Measurements from ENCODE around the gene USP17L18.
"Not testable (repeated sequence)": the region's sequence is repeated elsewhere in the genome, so short reads cannot be mapped to it uniquely, and the experiment has no call there.

Gene USP17L18, protein sequence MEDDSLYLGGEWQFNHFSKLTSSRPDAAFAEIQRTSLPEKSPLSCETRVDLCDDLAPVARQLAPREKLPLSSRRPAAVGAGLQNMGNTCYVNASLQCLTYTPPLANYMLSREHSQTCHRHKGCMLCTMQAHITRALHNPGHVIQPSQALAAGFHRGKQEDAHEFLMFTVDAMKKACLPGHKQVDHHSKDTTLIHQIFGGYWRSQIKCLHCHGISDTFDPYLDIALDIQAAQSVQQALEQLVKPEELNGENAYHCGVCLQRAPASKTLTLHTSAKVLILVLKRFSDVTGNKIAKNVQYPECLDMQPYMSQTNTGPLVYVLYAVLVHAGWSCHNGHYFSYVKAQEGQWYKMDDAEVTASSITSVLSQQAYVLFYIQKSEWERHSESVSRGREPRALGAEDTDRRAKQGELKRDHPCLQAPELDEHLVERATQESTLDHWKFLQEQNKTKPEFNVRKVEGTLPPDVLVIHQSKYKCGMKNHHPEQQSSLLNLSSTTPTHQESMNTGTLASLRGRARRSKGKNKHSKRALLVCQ

DNA sequence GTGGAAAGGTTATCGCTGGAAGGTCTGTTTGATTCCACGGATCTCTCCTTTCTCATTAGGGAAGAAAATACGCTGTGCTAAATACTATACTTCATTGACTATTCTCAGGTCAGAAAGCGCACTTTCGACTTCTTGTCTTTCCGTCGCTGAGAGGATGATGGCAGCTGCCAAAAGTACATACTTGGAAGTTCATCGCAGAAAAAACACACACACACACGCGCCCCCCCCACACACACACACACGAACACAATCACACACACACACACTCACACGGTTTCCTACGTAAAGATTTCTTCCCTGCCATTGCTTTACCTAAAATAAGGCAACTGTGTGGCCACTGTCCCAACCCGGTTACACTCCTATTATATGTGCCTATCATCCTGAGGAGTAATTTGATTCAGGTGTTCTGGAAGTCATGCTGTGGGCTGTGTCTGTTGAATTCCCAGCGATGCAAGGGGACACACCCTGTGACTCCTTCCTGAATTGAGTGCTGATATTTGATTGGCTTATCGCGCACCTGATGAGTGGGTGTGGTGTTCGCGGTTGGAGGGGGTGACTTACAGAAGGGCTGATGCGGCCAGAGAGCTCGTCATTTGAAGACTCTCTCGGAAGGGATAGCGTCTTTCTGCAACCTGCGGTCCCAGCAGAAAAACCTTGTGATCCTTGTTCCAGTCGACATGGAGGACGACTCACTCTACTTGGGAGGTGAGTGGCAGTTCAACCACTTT lies at the start of gene USP17L18:
Gene USP17L18 (plus strand): TSS at position 678 of the 728 bp plus-strand sequence. CDS start 0 bp downstream, at position 678.
- not testable (repeated sequence) for H3K4me1 ChIP-seq (ENCODE audit: control insufficient read depth, insufficient read depth, low read length); H3K27me3 ChIP-seq (ENCODE audit: control insufficient read depth, insufficient read depth, low read length); H3K9ac ChIP-seq (ENCODE audit: low read length); H3K4me3 ChIP-seq (ENCODE audit: low read length); H3K36me3 ChIP-seq (ENCODE audit: control insufficient read depth, insufficient read depth, low read length); H3K9me3 ChIP-seq (ENCODE audit: control insufficient read depth, low read length)

GRCh38 chr4:9210357-9210756 lies 38.1 kb upstream of the USP17L18 start, which contains the start of gene USP17L10:
USP17L10 (plus strand) TSS chr4:9210657; CDS start chr4:9210657, 0 bp downstream.
- H3K36me3 ChIP-seq (ENCODE audit: control insufficient read depth, insufficient read depth, low read length); H3K9me3 ChIP-seq (ENCODE audit: control insufficient read depth, low read length); H3K27me3 ChIP-seq (ENCODE audit: control insufficient read depth, insufficient read depth, low read length); H3K4me3 ChIP-seq (ENCODE audit: low read length); H3K4me1 ChIP-seq (ENCODE audit: control insufficient read depth, insufficient read depth, low read length); H3K9ac ChIP-seq (ENCODE audit: low read length): not testable (repeated sequence)

GRCh38 chr4:9214701-9215100 lies 33.7 kb upstream of the USP17L18 start:
- H3K9me3 ChIP-seq (ENCODE audit: control insufficient read depth, low read length); H3K36me3 ChIP-seq (ENCODE audit: control insufficient read depth, insufficient read depth, low read length); H3K4me3 ChIP-seq (ENCODE audit: low read length); H3K9ac ChIP-seq (ENCODE audit: low read length); H3K4me1 ChIP-seq (ENCODE audit: control insufficient read depth, insufficient read depth, low read length); H3K27me3 ChIP-seq (ENCODE audit: control insufficient read depth, insufficient read depth, low read length): not testable (repeated sequence)

DNA sequence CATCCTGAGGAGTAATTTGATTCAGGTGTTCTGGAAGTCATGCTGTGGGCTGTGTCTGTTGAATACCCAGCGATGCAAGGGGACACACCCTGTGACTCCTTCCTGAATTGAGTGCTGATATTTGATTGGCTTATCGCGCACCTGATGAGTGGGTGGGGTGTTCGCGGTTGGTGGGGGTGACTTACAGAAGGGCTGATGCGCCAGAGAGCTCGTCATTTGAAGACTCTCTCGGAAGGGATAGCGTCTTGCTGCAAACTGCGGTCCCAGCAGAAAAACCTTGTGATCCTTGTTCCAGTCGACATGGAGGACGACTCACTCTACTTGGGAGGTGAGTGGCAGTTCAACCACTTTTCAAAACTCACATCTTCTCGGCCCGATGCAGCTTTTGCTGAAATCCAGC lies 33.3 kb upstream of the USP17L18 start, which contains the start of gene USP17L11:
Gene USP17L11 (plus strand): TSS at position 301 of the 400 bp plus-strand sequence. CDS start 0 bp downstream, at position 301.
- not testable (repeated sequence) for H3K36me3 ChIP-seq (ENCODE audit: control insufficient read depth, insufficient read depth, low read length); H3K4me1 ChIP-seq (ENCODE audit: control insufficient read depth, insufficient read depth, low read length); H3K9me3 ChIP-seq (ENCODE audit: control insufficient read depth, low read length); H3K4me3 ChIP-seq (ENCODE audit: low read length); H3K9ac ChIP-seq (ENCODE audit: low read length); H3K27me3 ChIP-seq (ENCODE audit: control insufficient read depth, insufficient read depth, low read length)

DNA sequence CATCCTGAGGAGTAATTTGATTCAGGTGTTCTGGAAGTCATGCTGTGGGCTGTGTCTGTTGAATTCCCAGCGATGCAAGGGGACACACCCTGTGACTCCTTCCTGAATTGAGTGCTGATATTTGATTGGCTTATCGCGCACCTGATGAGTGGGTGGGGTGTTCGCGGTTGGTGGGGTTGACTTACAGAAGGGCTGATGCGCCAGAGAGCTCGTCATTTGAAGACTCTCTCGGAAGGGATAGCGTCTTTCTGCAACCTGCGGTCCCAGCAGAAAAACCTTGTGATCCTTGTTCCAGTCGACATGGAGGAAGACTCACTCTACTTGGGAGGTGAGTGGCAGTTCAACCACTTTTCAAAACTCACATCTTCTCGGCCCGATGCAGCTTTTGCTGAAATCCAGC lies 28.6 kb upstream of the USP17L18 start, which contains the start of gene USP17L12:
Gene USP17L12 (plus strand): TSS at position 301 of the 400 bp plus-strand sequence. CDS start 0 bp downstream, at position 301.
- H3K9ac ChIP-seq (ENCODE audit: low read length); H3K4me3 ChIP-seq (ENCODE audit: low read length); H3K9me3 ChIP-seq (ENCODE audit: control insufficient read depth, low read length); H3K36me3 ChIP-seq (ENCODE audit: control insufficient read depth, insufficient read depth, low read length); H3K27me3 ChIP-seq (ENCODE audit: control insufficient read depth, insufficient read depth, low read length); H3K4me1 ChIP-seq (ENCODE audit: control insufficient read depth, insufficient read depth, low read length): not testable (repeated sequence)

DNA sequence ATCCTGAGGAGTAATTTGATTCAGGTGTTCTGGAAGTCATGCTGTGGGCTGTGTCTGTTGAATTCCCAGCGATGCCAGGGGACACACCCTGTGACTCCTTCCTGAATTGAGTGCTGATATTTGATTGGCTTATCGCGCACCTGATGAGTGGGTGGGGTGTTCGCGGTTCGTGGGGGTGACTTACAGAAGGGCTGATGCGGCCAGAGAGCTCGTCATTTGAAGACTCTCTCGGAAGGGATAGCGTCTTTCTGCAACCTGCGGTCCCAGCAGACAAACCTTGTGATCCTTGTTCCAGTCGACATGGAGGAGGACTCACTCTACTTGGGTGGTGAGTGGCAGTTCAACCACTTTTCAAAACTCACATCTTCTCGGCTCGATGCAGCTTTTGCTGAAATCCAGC lies 23.8 kb upstream of the USP17L18 start, which contains the start of gene USP17L13:
Gene USP17L13 (plus strand): TSS at position 301 of the 400 bp plus-strand sequence. CDS start 0 bp downstream, at position 301.
- H3K9ac ChIP-seq (ENCODE audit: low read length); H3K4me1 ChIP-seq (ENCODE audit: control insufficient read depth, insufficient read depth, low read length); H3K36me3 ChIP-seq (ENCODE audit: control insufficient read depth, insufficient read depth, low read length); H3K9me3 ChIP-seq (ENCODE audit: control insufficient read depth, low read length); H3K27me3 ChIP-seq (ENCODE audit: control insufficient read depth, insufficient read depth, low read length); H3K4me3 ChIP-seq (ENCODE audit: low read length): not testable (repeated sequence)

- H3K9ac ChIP-seq (ENCODE audit: low read length); H3K4me1 ChIP-seq (ENCODE audit: control insufficient read depth, insufficient read depth, low read length); H3K27me3 ChIP-seq (ENCODE audit: control insufficient read depth, insufficient read depth, low read length); H3K4me3 ChIP-seq (ENCODE audit: low read length); H3K36me3 ChIP-seq (ENCODE audit: control insufficient read depth, insufficient read depth, low read length); H3K9me3 ChIP-seq (ENCODE audit: control insufficient read depth, low read length): not testable (repeated sequence)
Measured at GRCh38 chr4:9230249-9230648, 18.2 kb upstream of the USP17L18 start.

DNA sequence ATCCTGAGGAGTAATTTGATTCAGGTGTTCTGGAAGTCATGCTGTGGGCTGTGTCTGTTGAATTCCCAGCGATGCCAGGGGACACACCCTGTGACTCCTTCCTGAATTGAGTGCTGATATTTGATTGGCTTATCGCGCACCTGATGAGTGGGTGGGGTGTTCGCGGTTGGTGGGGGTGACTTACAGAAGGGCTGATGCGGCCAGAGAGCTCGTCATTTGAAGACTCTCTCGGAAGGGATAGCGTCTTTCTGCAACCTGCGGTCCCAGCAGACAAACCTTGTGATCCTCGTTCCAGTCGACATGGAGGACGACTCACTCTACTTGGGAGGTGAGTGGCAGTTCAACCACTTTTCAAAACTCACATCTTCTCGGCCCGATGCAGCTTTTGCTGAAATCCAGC lies 14.3 kb upstream of the USP17L18 start, which contains the start of gene USP17L15:
Gene USP17L15 (plus strand): TSS at position 301 of the 400 bp plus-strand sequence. CDS start 0 bp downstream, at position 301.
- not testable (repeated sequence) for H3K9ac ChIP-seq (ENCODE audit: low read length); H3K36me3 ChIP-seq (ENCODE audit: control insufficient read depth, insufficient read depth, low read length); H3K9me3 ChIP-seq (ENCODE audit: control insufficient read depth, low read length); H3K4me3 ChIP-seq (ENCODE audit: low read length); H3K4me1 ChIP-seq (ENCODE audit: control insufficient read depth, insufficient read depth, low read length); H3K27me3 ChIP-seq (ENCODE audit: control insufficient read depth, insufficient read depth, low read length)

DNA sequence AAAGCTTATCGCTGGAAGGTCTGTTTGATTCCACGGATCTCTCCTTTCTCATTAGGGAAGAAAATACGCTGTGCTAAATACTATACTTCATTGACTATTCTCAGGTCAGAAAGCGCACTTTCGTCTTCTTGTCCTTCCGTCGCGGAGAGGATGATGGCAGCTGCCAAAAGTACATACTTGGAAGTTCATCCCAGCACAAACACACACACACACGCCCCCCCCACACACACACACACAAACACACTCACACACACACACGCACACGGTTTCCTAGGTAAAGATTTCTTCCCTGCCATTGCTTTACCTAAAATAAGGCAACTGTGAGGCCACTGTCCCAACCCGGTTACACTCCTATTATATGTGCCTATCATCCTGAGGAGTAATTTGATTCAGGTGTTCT lies 10.0 kb upstream of the USP17L18 start:
- not testable (repeated sequence) for H3K36me3 ChIP-seq (ENCODE audit: control insufficient read depth, insufficient read depth, low read length); H3K9me3 ChIP-seq (ENCODE audit: control insufficient read depth, low read length); H3K9ac ChIP-seq (ENCODE audit: low read length); H3K4me1 ChIP-seq (ENCODE audit: control insufficient read depth, insufficient read depth, low read length); H3K27me3 ChIP-seq (ENCODE audit: control insufficient read depth, insufficient read depth, low read length); H3K4me3 ChIP-seq (ENCODE audit: low read length)

DNA sequence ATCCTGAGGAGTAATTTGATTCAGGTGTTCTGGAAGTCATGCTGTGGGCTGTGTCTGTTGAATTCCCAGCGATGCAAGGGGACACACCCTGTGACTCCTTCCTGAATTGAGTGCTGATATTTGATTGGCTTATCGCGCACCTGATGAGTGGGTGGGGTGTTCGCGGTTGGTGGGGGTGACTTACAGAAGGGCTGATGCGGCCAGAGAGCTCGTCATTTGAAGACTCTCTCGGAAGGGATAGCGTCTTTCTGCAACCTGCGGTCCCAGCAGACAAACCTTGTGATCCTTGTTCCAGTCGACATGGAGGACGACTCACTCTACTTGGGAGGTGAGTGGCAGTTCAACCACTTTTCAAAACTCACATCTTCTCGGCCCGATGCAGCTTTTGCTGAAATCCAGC lies 4.9 kb upstream of the USP17L18 start, which contains the start of gene USP17L17:
Gene USP17L17 (plus strand): TSS at position 301 of the 400 bp plus-strand sequence. CDS start 0 bp downstream, at position 301.
- H3K4me3 ChIP-seq (ENCODE audit: low read length); H3K9ac ChIP-seq (ENCODE audit: low read length); H3K27me3 ChIP-seq (ENCODE audit: control insufficient read depth, insufficient read depth, low read length); H3K4me1 ChIP-seq (ENCODE audit: control insufficient read depth, insufficient read depth, low read length); H3K9me3 ChIP-seq (ENCODE audit: control insufficient read depth, low read length); H3K36me3 ChIP-seq (ENCODE audit: control insufficient read depth, insufficient read depth, low read length): not testable (repeated sequence)

- H3K4me1 ChIP-seq (ENCODE audit: control insufficient read depth, insufficient read depth, low read length); H3K9ac ChIP-seq (ENCODE audit: low read length); H3K36me3 ChIP-seq (ENCODE audit: control insufficient read depth, insufficient read depth, low read length); H3K27me3 ChIP-seq (ENCODE audit: control insufficient read depth, insufficient read depth, low read length); H3K9me3 ChIP-seq (ENCODE audit: control insufficient read depth, low read length); H3K4me3 ChIP-seq (ENCODE audit: low read length): not testable (repeated sequence)
Measured at GRCh38 chr4:9253078-9253477, 4.6 kb downstream of the USP17L18 start, which contains the start of gene USP17L19. USP17L19 (plus strand) TSS chr4:9253378; CDS start chr4:9253378, 0 bp downstream.

- H3K9ac ChIP-seq (ENCODE audit: low read length); H3K27me3 ChIP-seq (ENCODE audit: control insufficient read depth, insufficient read depth, low read length); H3K4me1 ChIP-seq (ENCODE audit: control insufficient read depth, insufficient read depth, low read length); H3K9me3 ChIP-seq (ENCODE audit: control insufficient read depth, low read length); H3K4me3 ChIP-seq (ENCODE audit: low read length); H3K36me3 ChIP-seq (ENCODE audit: control insufficient read depth, insufficient read depth, low read length): not testable (repeated sequence)
Measured at GRCh38 chr4:9257824-9258223, 9.4 kb downstream of the USP17L18 start, which contains the start of gene USP17L20. USP17L20 (plus strand) TSS chr4:9258124; CDS start chr4:9258124, 0 bp downstream.
